22Rv1 (cell line): ENCODE measurements around the gene ZDHHC1.

ENCODE experiments used
- ZFX ChIP-seq: fragments of 450-650 bp; IDR thresholded peaks from 2 replicates; pipeline ENCODE4 v1.6.1; 2017; ENCODE audit warnings: antibody characterized with exemption, borderline replicate concordance
- TF ChIP-seq, protein P1 (sequence below): fragments of 450-650 bp; IDR thresholded peaks from 2 replicates; pipeline ENCODE4 v1.5.1; 2017; ENCODE audit warnings: mild to moderate bottlenecking

DNA sequence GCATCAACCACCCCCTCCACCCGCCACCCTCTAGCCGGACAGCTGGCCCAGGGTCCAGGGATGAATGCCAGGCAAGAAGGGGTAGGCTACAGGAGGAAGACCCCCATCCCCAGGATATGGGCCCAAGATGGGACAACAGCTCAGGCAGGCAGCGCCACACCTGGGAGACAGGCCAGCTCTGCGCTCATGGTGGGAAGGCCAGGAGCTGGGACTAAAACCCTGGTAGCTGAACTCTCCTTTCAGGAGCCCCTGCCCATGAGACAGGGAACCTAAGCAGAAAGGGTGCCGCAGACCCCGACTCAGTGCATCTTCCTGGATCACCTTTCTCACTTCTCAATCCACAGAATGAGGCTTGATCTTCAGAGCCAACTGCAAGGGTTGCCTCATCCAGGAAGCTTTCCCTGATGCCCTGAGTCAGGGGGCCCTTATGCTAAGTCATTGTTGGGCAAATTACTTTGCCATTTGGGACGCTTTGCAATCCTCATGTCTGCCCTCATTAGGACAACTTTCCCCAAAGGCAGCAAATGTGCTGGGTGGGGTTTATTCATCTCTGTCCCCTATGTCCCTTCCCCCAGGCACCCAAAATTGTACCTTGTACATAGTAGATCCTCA is 9.0 kb downstream of the ZDHHC1 start:
- TF ChIP-seq, protein P1, sequence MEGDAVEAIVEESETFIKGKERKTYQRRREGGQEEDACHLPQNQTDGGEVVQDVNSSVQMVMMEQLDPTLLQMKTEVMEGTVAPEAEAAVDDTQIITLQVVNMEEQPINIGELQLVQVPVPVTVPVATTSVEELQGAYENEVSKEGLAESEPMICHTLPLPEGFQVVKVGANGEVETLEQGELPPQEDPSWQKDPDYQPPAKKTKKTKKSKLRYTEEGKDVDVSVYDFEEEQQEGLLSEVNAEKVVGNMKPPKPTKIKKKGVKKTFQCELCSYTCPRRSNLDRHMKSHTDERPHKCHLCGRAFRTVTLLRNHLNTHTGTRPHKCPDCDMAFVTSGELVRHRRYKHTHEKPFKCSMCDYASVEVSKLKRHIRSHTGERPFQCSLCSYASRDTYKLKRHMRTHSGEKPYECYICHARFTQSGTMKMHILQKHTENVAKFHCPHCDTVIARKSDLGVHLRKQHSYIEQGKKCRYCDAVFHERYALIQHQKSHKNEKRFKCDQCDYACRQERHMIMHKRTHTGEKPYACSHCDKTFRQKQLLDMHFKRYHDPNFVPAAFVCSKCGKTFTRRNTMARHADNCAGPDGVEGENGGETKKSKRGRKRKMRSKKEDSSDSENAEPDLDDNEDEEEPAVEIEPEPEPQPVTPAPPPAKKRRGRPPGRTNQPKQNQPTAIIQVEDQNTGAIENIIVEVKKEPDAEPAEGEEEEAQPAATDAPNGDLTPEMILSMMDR = no peak
- TF ChIP-seq ZFX = no peak
